Heart right ventricle (tissue), 16 donors: ENCODE data around the gene RBBP8NL. TPM values are rescaled to one million over a fixed set of nuclear protein-coding genes. Genes with fewer than 3 reads are reported as not detected.

Source experiments
- ATAC-seq, 8 donors: fragments of 200-7000 bp; cut with Tn5 transposase; one replicate each; pipeline ENCODE4 v1.9.1; 2020; ENCODE audit warnings: mild to moderate bottlenecking in 8 of 8, moderate library complexity in 8 of 8, moderate number of reproducible peaks in 1 of 8
- DNase-seq, 2 donors: peaks; one replicate each; pipeline ENCODE4 v3.0.0-alpha.2; 2020
- H3K27ac ChIP-seq, 10 donors: fragments of 200-600 bp; sonication (generic) in 2 of 10; one replicate each; pipeline versions ENCODE4 v1.5.0 to v1.8.0; 2020 to 2022; ENCODE audit warnings: mild to moderate bottlenecking in 3 of 10
- H3K27me3 ChIP-seq, 7 donors: fragments of 200-600 bp; one replicate each; pipeline ENCODE4 v1.8.0; 2021 to 2022; ENCODE audit warnings: mild to moderate bottlenecking in 2 of 7
- H3K36me3 ChIP-seq, 9 donors: fragments of 200-600 bp; sonication (generic) in 1 of 9; one replicate each; pipeline versions ENCODE4 v1.5.0 to v1.8.0; 2020 to 2022; ENCODE audit warnings: mild to moderate bottlenecking in 2 of 9
- H3K4me1 ChIP-seq, 9 donors: fragments of 200-600 bp; sonication (generic) in 1 of 9; one replicate each; pipeline versions ENCODE4 v1.5.0 to v1.8.0; 2020 to 2022; ENCODE audit warnings: mild to moderate bottlenecking in 4 of 9
- H3K4me3 ChIP-seq, 10 donors: fragments of 200-600 bp; sonication (generic) in 2 of 10; one replicate each; pipeline versions ENCODE4 v1.5.0 to v1.8.0; 2020 to 2022; ENCODE audit warnings: mild to moderate bottlenecking in 7 of 10, moderate library complexity in 2 of 10
- H3K9me3 ChIP-seq, 11 donors: fragments of 200-600 bp in 10 of 11; sonication (generic) in 2 of 11; one replicate each; pipeline versions ENCODE4 v1.5.0 to v1.8.0; 2013 to 2022; ENCODE audit warnings: mild to moderate bottlenecking in 2 of 11, control low read depth in 1 of 11, moderate library complexity in 1 of 11
- CTCF ChIP-seq, 9 donors: fragments of 200-600 bp; sonication (generic) in 2 of 9; IDR thresholded peaks; one replicate each; pipeline versions ENCODE4 v1.5.0 to v1.8.0; 2021 to 2022; ENCODE audit warnings: antibody characterized with exemption in 9 of 9, mild to moderate bottlenecking in 5 of 9, moderate library complexity in 1 of 9
- WGBS, 2 donors: extraction: QIAGEN DNeasy Blood & Tissue Kit; methylation state at CpG; one replicate each; pipeline ENCODE4 v1.1.7; 2013; ENCODE audit warnings: inconsistent platforms in 1 of 2; 5-methylcytosine and 5-hydroxymethylcytosine counted together
- intact Hi-C, 10 donors: fragments of 100-400 bp; cut with DNase I; formaldehyde crosslinking; loops; one replicate each; pipeline versions ENCODE4 v1.11.1 to v1.14.2; 2022
- polyA plus RNA-seq, 2 donors: library from polyadenylated mRNA; stranded (reverse); fragments of 200-250 nt; gene quantifications; one replicate each; pipeline ENCODE4 v1.2.3, GENCODE V29; 2013
- total RNA-seq, 10 donors: library from RNA; stranded (reverse); fragmentation: NEBNext Ultra II Directional in 3 of 10; extraction: Animal tissue kit (Norgen Biotek cat#: 25700) in 3 of 10; gene quantifications; one replicate each; pipeline versions ENCODE4 v1.2.1 to v1.2.4, GENCODE V29; 2021 to 2023
- donor health status: Arrhythmogenic right ventricular cardiomyopathy.
- donor health status: ischemic (EF 13 %, LVEDD 7.1; RV severe dilation, severe dysfunction).
- donor health status: healthy with polysubstance abuse.
- donor health status: DM: no; HTN: yes; CAD: no.
- donor health status: DM: no; HTN: no; CAD: no.
- donor health status: ischemic (EF 25% LVEDD 6.9; RV normal size, moderate dysfunction).
- donor health status: ischemic (EF 25% LVEDD 5.7; RV mildly dilated, moderate dysfunction).
- donor health status: healthy.
- donor health status: DM: yes; HTN: yes; CAD: no.
- donor health status: Ischemic cardiomyopathy.
- donor health status: ischemic (EF 35%, LVEDD 5.7; RV mildly dilated, moderate dysfunction).
- donor health status: nonischemic (EF 11% LVEDD 7.7; RV severe dilation, severe dysfunction).
- donor health status: DM: yes; HTN: yes; CAD: no.
- donor health status: PGD.
- donor health status: ischemic (EF 29% LVEDD 5.4; RV normal size, mild dysfunction).
- donor health status: nonischemic (EF 23%, LVEDD 6.1; RV moderate dilation, normal function).

Gene RBBP8NL
- total and polyA plus RNA-seq, 12 donors = not detected

GRCh38 chr20:62445553-62446340 is 18.4 kb upstream of the RBBP8NL start:
- peaks cover 0 to 49% (median 20%) of the 10 kb centered on the region in 7 donors for H3K27me3 ChIP-seq
- no peak for ATAC-seq

GRCh38 chr20:62444286-62444685 is 16.9 kb upstream of the RBBP8NL start:
- no peak for DNase-seq

More at GRCh38 chr20:62445553-62446340, 18.4 kb upstream of the RBBP8NL start:
- peaks cover 0 to 3% (median 0%) of the 10 kb centered on the region in 9 donors for H3K4me1 ChIP-seq
- no peak overlapping the region for H3K4me3 ChIP-seq
- H3K9me3 ChIP-seq = no peaks in the 10 kb centered on the region
- WGBS, 2 donors = 87% methylated on average over 32 to 36 of the region's 36 CpGs
- TF ChIP-seq CTCF (IDR thresholded peaks at IDR 0.05) = no peak
- intact Hi-C loops = no loop called here
- H3K27ac ChIP-seq = no peak overlapping the region
- DNase-seq = no peak
- H3K36me3 ChIP-seq = no peaks in the 10 kb centered on the region

DNA sequence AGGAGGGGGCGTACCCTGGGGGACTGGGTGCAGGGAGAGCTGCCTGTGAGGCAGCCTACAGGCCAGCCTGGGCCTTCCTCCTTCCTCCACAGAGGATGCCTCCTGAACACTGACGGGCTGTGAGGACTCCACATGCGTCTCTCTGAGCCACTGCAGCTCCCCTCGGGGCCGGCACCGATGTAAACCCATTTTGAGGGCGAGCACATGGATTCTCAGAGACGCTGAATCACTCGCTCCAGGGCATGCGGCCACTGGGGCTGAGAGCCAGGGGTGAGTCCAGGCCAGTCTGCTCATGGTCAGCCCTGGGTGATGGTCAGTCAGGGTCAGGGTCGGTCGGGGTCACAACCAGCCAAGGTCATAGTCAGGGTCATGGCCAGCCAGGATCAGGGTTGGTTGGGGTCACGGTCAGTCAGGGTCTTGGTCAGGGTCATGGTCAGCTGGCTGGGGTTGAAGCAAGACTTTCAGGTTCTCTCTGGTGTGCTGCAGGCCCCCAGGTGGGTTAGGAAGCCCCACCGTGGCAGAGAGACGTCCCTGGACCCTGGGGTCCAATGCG is 14.7 kb upstream of the RBBP8NL start:
- peaks cover 0 to 38% (median 13%) of the 10 kb centered on the region in 7 donors for H3K27me3 ChIP-seq
- 81 to 84% methylated on average over 16 of the region's 16 CpGs for WGBS, 2 donors
- TF ChIP-seq CTCF (IDR thresholded peaks at IDR 0.05) = no peak
- no peak overlapping the region for H3K4me3 ChIP-seq
- peaks cover 0 to 7% (median 0%) of the 10 kb centered on the region in 9 donors for H3K4me1 ChIP-seq
- H3K27ac ChIP-seq = no peak overlapping the region
- intact Hi-C loops = no loop called here
- H3K36me3 ChIP-seq = no peaks in the 10 kb centered on the region
- ATAC-seq (no peak), DNase-seq (no peak)
- no peaks in the 10 kb centered on the region for H3K9me3 ChIP-seq

More at GRCh38 chr20:62444286-62444685, 16.9 kb upstream of the RBBP8NL start:
- Histone ChIP-seq H3K9me3 (no peaks in the 10 kb centered on the region), H3K4me3 (no peak overlapping the region), H3K4me1 (no peaks in the 10 kb centered on the region), H3K27me3 (peaks cover 0 to 44% (median 17%) of the 10 kb centered on the region in 7 donors), H3K27ac (no peak overlapping the region), H3K36me3 (no peaks in the 10 kb centered on the region)
- intact Hi-C loops = no loop called here
- no peak for TF ChIP-seq CTCF (IDR thresholded peaks at IDR 0.05)
- 88 to 94% methylated on average over 6 of the region's 6 CpGs for WGBS, 2 donors
- ATAC-seq = no peak

GRCh38 chr20:62439218-62439617 is 11.9 kb upstream of the RBBP8NL start:
- TF ChIP-seq CTCF (IDR thresholded peaks at IDR 0.05) = no peak
- DNase-seq (no peak), ATAC-seq (no peak)
- intact Hi-C loops = no loop called here
- no peak overlapping the region for H3K27ac ChIP-seq
- peaks cover 0 to 24% (median 6%) of the 10 kb centered on the region in 7 donors for H3K27me3 ChIP-seq
- H3K9me3 ChIP-seq = no peaks in the 10 kb centered on the region
- no peaks in the 10 kb centered on the region for H3K36me3 ChIP-seq
- H3K4me3 ChIP-seq = no peak overlapping the region
- peaks cover 0 to 14% (median 2%) of the 10 kb centered on the region in 9 donors for H3K4me1 ChIP-seq
- 72 to 78% methylated on average over 5 of the region's 5 CpGs for WGBS, 2 donors
